ENCODE results near the gene CLDND1.

GRCh38 chr3:98545940-98546339, 23.2 kb upstream of the CLDND1 start:
- no peak for TF ChIP-seq EZH2 (IDR thresholded peaks at IDR 0.05; ENCODE audit: insufficient read depth, poor library complexity, severe bottlenecking)
- TF ChIP-seq EZH2phosphoT487 (IDR thresholded peaks at IDR 0.05; ENCODE audit: insufficient read depth, low read depth), result no peak

All from GM23248 (cell line).